B cell (primary cell): ENCODE measurements around the gene EOGT.

Source experiments
- EZH2 ChIP-seq: IDR thresholded peaks from 2 replicates; pipeline ENCODE4 v1.6.1; 2012; ENCODE audit warnings: borderline replicate concordance, low read depth, mild to moderate bottlenecking, moderate library complexity, low read length; ENCODE audit not compliant: insufficient read depth, poor library complexity, severe bottlenecking
- TF ChIP-seq, protein P1 (sequence below): fragments of 200-600 bp; IDR thresholded peaks from one replicate; pipeline ENCODE4 v1.8.0; 2022; ENCODE audit warnings: antibody characterized with exemption, mild to moderate bottlenecking

- TF ChIP-seq, protein P1, sequence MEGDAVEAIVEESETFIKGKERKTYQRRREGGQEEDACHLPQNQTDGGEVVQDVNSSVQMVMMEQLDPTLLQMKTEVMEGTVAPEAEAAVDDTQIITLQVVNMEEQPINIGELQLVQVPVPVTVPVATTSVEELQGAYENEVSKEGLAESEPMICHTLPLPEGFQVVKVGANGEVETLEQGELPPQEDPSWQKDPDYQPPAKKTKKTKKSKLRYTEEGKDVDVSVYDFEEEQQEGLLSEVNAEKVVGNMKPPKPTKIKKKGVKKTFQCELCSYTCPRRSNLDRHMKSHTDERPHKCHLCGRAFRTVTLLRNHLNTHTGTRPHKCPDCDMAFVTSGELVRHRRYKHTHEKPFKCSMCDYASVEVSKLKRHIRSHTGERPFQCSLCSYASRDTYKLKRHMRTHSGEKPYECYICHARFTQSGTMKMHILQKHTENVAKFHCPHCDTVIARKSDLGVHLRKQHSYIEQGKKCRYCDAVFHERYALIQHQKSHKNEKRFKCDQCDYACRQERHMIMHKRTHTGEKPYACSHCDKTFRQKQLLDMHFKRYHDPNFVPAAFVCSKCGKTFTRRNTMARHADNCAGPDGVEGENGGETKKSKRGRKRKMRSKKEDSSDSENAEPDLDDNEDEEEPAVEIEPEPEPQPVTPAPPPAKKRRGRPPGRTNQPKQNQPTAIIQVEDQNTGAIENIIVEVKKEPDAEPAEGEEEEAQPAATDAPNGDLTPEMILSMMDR, result no peak
- no peak for TF ChIP-seq EZH2
Observed at GRCh38 chr3:68936856-68937255, 76.6 kb downstream of the EOGT start.
